OCI-LY7 (cell line): ENCODE data around the gene RPL3. TPM values are rescaled to one million over a fixed set of nuclear protein-coding genes. Genes with fewer than 3 reads are reported as not detected.

ENCODE experiments used
- BruUV-seq: library from RNA; stranded (reverse); fragments of 400-500 nt; replicated peaks from 2 replicates; lab custom pipeline; 2021; lab: Mats Ljungman, UMichigan
- CTCF ChIA-PET: fragments of 300-600 bp; sonication (Branson Sonifier 250); formaldehyde crosslinking; loops from one replicate; lab custom pipeline; 2022; ENCODE audit warnings: antibody characterized with exemption; ENCODE audit not compliant: unreplicated experiment; lab: Charles Lee
- POLR2A ChIA-PET: fragments of 300-600 bp; sonication (Branson Sonifier 250); formaldehyde crosslinking; loops from one replicate; lab custom pipeline; 2022; ENCODE audit warnings: antibody characterized with exemption; lab: Charles Lee
- DNase-seq: peaks from one replicate; pipeline ENCODE4 v3.0.0-alpha.2; 2015; ENCODE audit warnings: low spot score
- H2AFZ ChIP-seq: fragments of 200-600 bp; sonication (generic), shearing (Covaris generic); 2 replicates; pipeline ENCODE4 v1.6.1; 2014; ENCODE audit warnings: mild to moderate bottlenecking, antibody characterized with exemption, low read length, moderate library complexity
- H3K27ac ChIP-seq: fragments of 200-600 bp; sonication (generic); 2 replicates; pipeline ENCODE4 v1.5.1; 2014; ENCODE audit warnings: mixed run types, low read depth, mild to moderate bottlenecking, moderate library complexity, low read length, inconsistent platforms; ENCODE audit not compliant: poor library complexity, severe bottlenecking
- H3K36me3 ChIP-seq: fragments of 200-600 bp; sonication (generic); 2 replicates; pipeline ENCODE4 v1.6.1; 2014; ENCODE audit warnings: mild to moderate bottlenecking, antibody characterized with exemption, low read length, moderate library complexity, mixed read lengths; ENCODE audit not compliant: insufficient read depth
- H3K4me1 ChIP-seq: fragments of 200-600 bp; sonication (generic); 2 replicates; pipeline ENCODE4 v1.5.1; 2014; ENCODE audit warnings: mild to moderate bottlenecking, low read length; ENCODE audit not compliant: insufficient read depth, poor library complexity, severe bottlenecking
- H3K4me2 ChIP-seq: fragments of 200-600 bp; sonication (generic); 2 replicates; pipeline ENCODE4 v1.6.1; 2014; ENCODE audit warnings: mild to moderate bottlenecking, low read length
- H3K4me3 ChIP-seq: fragments of 200-600 bp; sonication (generic); 2 replicates; pipeline ENCODE4 v1.5.1; 2014; ENCODE audit warnings: mild to moderate bottlenecking, low read depth, low read length; ENCODE audit not compliant: poor library complexity, severe bottlenecking
- H3K79me2 ChIP-seq: fragments of 200-600 bp; sonication (generic); 2 replicates; pipeline ENCODE4 v1.6.1; 2016; ENCODE audit warnings: low read depth, mild to moderate bottlenecking, low read length, moderate library complexity, mixed read lengths; ENCODE audit not compliant: insufficient read depth
- H3K9me2 ChIP-seq: fragments of 200-600 bp; sonication (generic); 2 replicates; pipeline ENCODE4 v1.6.1; 2016; ENCODE audit warnings: mild to moderate bottlenecking, low read length, mixed read lengths; ENCODE audit not compliant: insufficient read depth
- H3K9me3 ChIP-seq: fragments of 200-600 bp; sonication (generic); 2 replicates; pipeline ENCODE4 v1.6.1; 2014; ENCODE audit warnings: mild to moderate bottlenecking, mixed run types, low read length, mixed read lengths
- H4K20me1 ChIP-seq: fragments of 200-600 bp; sonication (generic); 2 replicates; pipeline ENCODE4 v1.6.1; 2014; ENCODE audit warnings: mild to moderate bottlenecking, antibody characterized with exemption, low read length, moderate library complexity, mixed read lengths; ENCODE audit not compliant: insufficient read depth
- CTCF ChIP-seq: fragments of 200-600 bp; sonication (generic); conservative IDR thresholded peaks from 2 replicates; pipeline ENCODE4 v1.5.1; 2014; ENCODE audit warnings: mild to moderate bottlenecking, antibody characterized with exemption, low read length, moderate library complexity, mixed read lengths
- EZH2phosphoT487 ChIP-seq: fragments of 200-600 bp; sonication (generic); IDR thresholded peaks from 2 replicates; pipeline ENCODE4 v1.6.1; 2018; ENCODE audit warnings: low read depth, borderline replicate concordance, mild to moderate bottlenecking, mixed run types, antibody characterized with exemption, low read length, moderate library complexity, mixed read lengths
- intact Hi-C: fragments of 100-400 bp; cut with micrococcal nuclease; formaldehyde crosslinking; loops from one replicate; pipeline ENCODE4 v1.10.0; 2022; ENCODE audit not compliant: unreplicated experiment
- total RNA-seq, 2 experiments: library from RNA; depleted of rRNA in 1 of 2; stranded (reverse); fragments of >200 nt in 1 of 2; shearing (Covaris generic) in 1 of 2; gene quantifications; 2 replicates each; pipeline ENCODE4 v1.2.3, GENCODE V29; 2014 to 2022

Gene RPL3
- total RNA-seq, 2 experiments from 2014 or later = 2,313 to 2,457 TPM

GRCh38 chr22:39266398-39267030, 52.9 kb downstream of the RPL3 start:
- Histone ChIP-seq H3K79me2 (no peaks in the 10 kb centered on the region), H3K4me1 (no peaks in the 10 kb centered on the region), H3K27ac (no peak overlapping the region), H3K4me2 (no peak overlapping the region), H4K20me1 (no peaks in the 10 kb centered on the region), H3K9me2 (no peaks in the 10 kb centered on the region), H2AFZ (peak overlapping the region; percentile 57), H3K9me3 (no peaks in the 10 kb centered on the region), H3K36me3 (no peaks in the 10 kb centered on the region), H3K4me3 (no peak overlapping the region)
- POLR2A ChIA-PET = interaction anchor here (0.7 kb wide), 1 partner anchor 248 kb away, joined by 3 read pairs; no protein-coding TSS in a partner anchor
- CTCF ChIA-PET = no interaction called here
- no peak for TF ChIP-seq CTCF
- no peak for TF ChIP-seq EZH2phosphoT487
- no peak for DNase-seq
- intact Hi-C loops = no loop called here
- no TSS peak for BruUV-seq

GRCh38 chr22:39265143-39265886, 54.1 kb downstream of the RPL3 start:
- TF ChIP-seq CTCF (no peak), EZH2phosphoT487 (no peak)
- CTCF ChIA-PET = no interaction called here
- no peak overlapping the region for H3K4me3 ChIP-seq
- BruUV-seq = no TSS peak
- H3K4me1 ChIP-seq = no peaks in the 10 kb centered on the region
- H3K9me2 ChIP-seq = no peaks in the 10 kb centered on the region
- no peak overlapping the region for H3K27ac ChIP-seq
- no peaks in the 10 kb centered on the region for H3K9me3 ChIP-seq
- H3K4me2 ChIP-seq = no peak overlapping the region
- no peak overlapping the region for H2AFZ ChIP-seq
- H3K36me3 ChIP-seq = no peaks in the 10 kb centered on the region
- POLR2A ChIA-PET = no interaction called here
- DNase-seq = no peak
- intact Hi-C loops = no loop called here
- H3K79me2 ChIP-seq = no peaks in the 10 kb centered on the region
- H4K20me1 ChIP-seq = no peaks in the 10 kb centered on the region
